ENCODE measurements around the gene CCDC124.
"Not testable (repeated sequence)": the region's sequence is repeated elsewhere in the genome, so short reads cannot be mapped to it uniquely, and the experiment has no call there.

CCDC124 gene

DNA sequence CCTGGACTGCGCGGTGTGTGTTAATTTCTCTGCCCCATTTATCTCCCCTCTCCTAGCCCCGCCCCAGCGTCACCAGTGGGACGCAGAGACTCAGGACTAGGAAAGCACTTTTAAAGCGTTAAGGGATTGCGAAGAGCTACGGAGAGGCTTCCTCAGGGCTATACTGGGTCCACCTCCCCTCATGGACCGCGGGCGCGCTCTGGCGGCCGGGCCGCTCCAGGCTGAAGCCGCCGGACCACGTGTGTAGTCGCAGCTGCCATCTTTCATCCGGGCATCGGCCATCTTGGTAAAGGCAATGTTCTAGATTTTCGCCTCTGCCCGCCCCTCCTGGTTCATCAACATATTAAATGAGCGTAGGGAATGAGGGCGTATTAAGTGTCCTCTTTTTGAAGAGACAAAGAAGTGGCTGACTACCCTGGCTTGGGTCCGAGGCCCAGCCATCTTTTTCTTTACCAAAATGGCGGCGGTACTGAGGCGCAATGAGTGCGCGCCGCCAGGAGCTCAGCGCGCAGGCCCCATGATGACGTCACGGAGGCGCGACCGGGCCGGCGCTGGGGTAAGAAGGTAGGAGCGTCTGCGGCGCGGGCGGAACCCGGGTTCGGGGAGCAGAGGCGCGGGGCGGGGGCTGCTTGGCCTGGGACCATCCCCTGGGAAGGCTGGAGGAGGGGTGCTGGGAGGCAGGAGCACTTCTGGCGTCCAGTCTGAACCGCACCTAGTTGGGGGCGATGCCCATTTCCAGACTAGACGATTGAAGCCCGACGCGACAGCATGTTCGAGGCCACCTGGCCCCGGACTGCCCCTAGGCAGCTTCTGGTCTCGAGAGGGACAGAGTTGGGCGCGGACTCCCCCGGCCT lies at the start of gene CCDC124:
TSS of gene CCDC124 (plus strand) at position 531 of the 854 bp plus-strand sequence. CDS start 3,406 bp downstream, outside the sequence.
- DNase-seq, result peak; percentile 54 to 97 (median 88)

- DNase-seq, result no peak
Observed at GRCh38 chr19:17883627-17884410, 49.0 kb upstream of the CCDC124 start.

GRCh38 chr19:17886515-17886914 lies 46.3 kb upstream of the CCDC124 start:
- no peak for DNase-seq

GRCh38 chr19:17887221-17887620 lies 45.6 kb upstream of the CCDC124 start:
- not testable (repeated sequence) for DNase-seq

DNA sequence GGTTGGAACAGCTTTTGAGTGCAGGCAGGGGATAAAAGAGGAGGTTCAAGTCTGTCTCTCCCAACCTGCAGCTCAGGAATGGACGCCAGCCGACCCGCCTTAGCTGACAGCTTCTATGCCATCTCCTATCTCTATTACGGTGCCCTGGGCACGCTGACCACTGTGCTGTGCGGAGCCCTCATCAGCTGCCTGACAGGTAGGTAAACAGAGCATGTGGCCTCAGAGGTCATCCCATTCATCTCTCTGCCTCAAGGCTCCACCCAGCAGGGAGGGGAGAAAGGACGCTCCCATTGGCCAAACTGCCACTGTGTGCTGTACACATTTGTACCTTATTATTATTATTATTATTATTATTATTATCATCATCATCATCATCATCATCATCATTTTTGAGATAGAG lies 44.6 kb upstream of the CCDC124 start:
- no peak for DNase-seq

GRCh38 chr19:17889609-17890214 lies 43.1 kb upstream of the CCDC124 start:
- no peak for DNase-seq

DNA sequence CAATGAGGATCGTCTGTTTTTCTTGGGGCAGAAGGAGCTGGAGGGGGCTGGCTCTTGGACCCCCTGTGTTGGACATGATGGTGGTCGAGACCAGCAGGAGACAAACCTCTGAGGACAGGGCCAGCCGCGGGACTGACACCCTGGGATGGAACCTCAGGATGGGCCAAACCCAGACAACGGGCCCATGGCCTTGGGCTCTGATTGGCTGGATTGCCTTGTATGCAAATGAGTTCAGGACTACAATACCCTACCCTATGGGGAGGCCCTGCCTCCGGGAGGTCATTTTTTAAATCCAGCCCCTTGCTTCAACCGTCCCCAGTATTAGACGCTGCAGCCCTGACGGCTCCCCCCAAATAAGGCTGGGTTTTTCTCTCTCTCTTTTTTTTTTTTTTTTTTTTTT lies 39.0 kb upstream of the CCDC124 start:
- no peak for DNase-seq

GRCh38 chr19:17902701-17903100 lies 30.1 kb upstream of the CCDC124 start:
- DNase-seq, result no peak

- DNase-seq, result no peak
Observed at GRCh38 chr19:17908244-17908643, 24.6 kb upstream of the CCDC124 start.

- DNase-seq, result peak in 1 of 14 donors; percentile 40
Observed at GRCh38 chr19:17909003-17909732, 23.6 kb upstream of the CCDC124 start.

DNA sequence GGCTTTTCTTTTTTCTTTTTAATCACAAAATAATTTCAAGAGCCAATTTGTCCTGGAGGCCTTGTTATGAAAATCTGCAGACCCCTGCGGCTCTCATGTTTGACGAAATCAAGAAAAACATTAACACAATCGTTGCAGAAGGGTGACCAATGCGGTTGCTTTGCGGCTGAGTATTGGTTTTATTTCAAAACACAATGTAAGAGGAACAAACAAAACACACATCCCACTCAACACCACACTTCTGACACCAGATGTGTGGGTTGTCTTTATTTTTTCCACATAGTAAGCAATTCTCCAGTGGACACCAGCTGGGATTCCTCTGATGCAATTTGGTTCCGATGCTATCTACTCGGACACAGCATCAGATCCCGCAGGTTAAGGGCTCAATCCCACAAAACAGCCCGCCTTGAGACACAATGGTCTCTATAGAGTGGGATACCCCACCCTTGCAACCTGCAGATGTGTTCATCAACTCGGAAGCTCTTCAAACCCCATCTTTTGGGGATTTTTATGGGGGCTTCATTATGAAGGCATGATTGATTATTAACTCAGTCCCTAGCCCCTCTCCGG lies 21.9 kb upstream of the CCDC124 start:
- DNase-seq, result no peak

- DNase-seq, result no peak
Observed at GRCh38 chr19:17915940-17916593, 16.7 kb upstream of the CCDC124 start.

GRCh38 chr19:17918151-17918550 lies 14.7 kb upstream of the CCDC124 start:
- DNase-seq, result not testable (repeated sequence)

DNA sequence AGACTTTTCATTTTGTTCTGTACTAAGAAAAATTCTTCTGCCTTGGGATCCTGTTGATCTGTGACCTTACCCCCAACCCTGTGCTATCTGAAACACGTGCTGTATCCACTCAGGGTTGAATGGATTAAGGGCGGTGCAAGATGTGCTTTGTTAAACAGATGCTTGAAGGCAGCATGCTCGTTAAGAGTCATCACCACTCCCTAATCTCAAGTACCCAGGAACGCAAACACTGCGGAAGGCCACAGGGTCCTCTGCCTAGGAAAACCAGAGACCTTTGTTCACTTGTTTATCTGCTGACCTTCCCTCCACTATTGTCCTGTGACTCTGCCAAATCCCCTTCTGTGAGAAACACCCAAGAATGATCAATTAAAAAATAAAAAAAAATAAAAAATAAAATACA lies 13.7 kb upstream of the CCDC124 start:
- not testable (repeated sequence) for DNase-seq

- no peak for DNase-seq
Observed at GRCh38 chr19:17920527-17920926, 12.3 kb upstream of the CCDC124 start.

- no peak for DNase-seq
Observed at GRCh38 chr19:17922138-17922537, 10.7 kb upstream of the CCDC124 start.

- DNase-seq, result no peak
Observed at GRCh38 chr19:17926044-17926443, 6.8 kb upstream of the CCDC124 start.

DNA sequence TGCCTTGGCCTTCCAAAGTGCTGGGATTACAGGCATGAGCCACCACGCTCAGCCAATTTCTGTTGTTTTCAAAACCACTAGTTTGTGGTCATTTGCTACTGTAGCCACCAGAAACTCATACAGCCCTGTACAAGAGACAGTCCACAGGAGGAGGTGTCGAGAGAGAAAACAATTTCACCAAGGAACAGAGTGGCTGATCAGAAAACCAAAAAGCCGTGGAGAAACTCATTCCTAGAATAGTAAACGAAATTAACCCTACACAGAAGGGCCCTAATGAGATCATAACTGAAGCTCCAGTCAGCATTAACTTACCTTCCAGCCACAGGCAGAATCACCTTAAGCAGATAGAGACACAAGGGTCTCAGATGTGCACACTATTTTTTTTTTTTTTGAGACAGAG lies 3.8 kb upstream of the CCDC124 start:
- DNase-seq, result no peak

GRCh38 chr19:17931532-17932191 lies 1.2 kb upstream of the CCDC124 start:
- no peak for DNase-seq

GRCh38 chr19:17933414-17934129 lies 757 bp downstream of the CCDC124 start:
- DNase-seq, result no peak

Data from C1 segment of cervical spinal cord (tissue), 14 donors.